AG09309 (cell line): ENCODE measurements around the gene GPR107.

ENCODE experiments used
- DNase-seq: peaks from one replicate; pipeline ENCODE4 v3.0.0-alpha.2; 2010; ENCODE audit warnings: low read depth
- H3K4me3 ChIP-seq: 2 replicates; pipeline ENCODE4 v1.5.1; 2011; ENCODE audit warnings: mild to moderate bottlenecking, low read depth, low read length, moderate library complexity; ENCODE audit not compliant: control insufficient read depth
- CTCF ChIP-seq: IDR thresholded peaks from 2 replicates; pipeline ENCODE4 v1.5.1; 2011; ENCODE audit warnings: mild to moderate bottlenecking, low read depth, low read length, inconsistent platforms; ENCODE audit not compliant: insufficient read depth, control insufficient read depth; ENCODE audit errors: missing control alignments

Gene GPR107

GRCh38 chr9:130119519-130120298, 66.0 kb downstream of the GPR107 start:
- no peak overlapping the region for H3K4me3 ChIP-seq
- no peak for TF ChIP-seq CTCF
- DNase-seq, result no peak

GRCh38 chr9:130120299-130120587, 66.5 kb downstream of the GPR107 start:
- no peak for TF ChIP-seq CTCF
- no peak overlapping the region for H3K4me3 ChIP-seq
- no peak for DNase-seq

- TF ChIP-seq CTCF, result no peak
- no peak overlapping the region for H3K4me3 ChIP-seq
- no peak for DNase-seq
Observed at GRCh38 chr9:130120832-130121231, 67.1 kb downstream of the GPR107 start.

- no peak overlapping the region for H3K4me3 ChIP-seq
- DNase-seq, result no peak
- no peak for TF ChIP-seq CTCF
Observed at GRCh38 chr9:130122456-130122855, 68.8 kb downstream of the GPR107 start.

GRCh38 chr9:130124085-130124860, 70.6 kb downstream of the GPR107 start:
- TF ChIP-seq CTCF, result no peak
- no peak for DNase-seq
- H3K4me3 ChIP-seq, result no peak overlapping the region

- no peak overlapping the region for H3K4me3 ChIP-seq
- no peak for TF ChIP-seq CTCF
Observed at GRCh38 chr9:130126721-130127433, 73.2 kb downstream of the GPR107 start.

More at GRCh38 chr9:130126721-130127433, 73.2 kb downstream of the GPR107 start:
- no peak for DNase-seq
